Prostate gland (tissue), 2 donors: ENCODE data around the gene SYNPO2.

Experiments
- CTCF ChIP-seq, 4 experiments: fragments of 200-600 bp in 2 of 4; fragments of 450-650 bp in 2 of 4; sonication (generic) in 2 of 4; IDR thresholded peaks; 1 replicate in 3 of 4; 2 replicates in 1 of 4; pipeline ENCODE4 v1.5.1; 2016 to 2019; ENCODE audit warnings: antibody characterized with exemption in 4 of 4, mild to moderate bottlenecking in 2 of 4, moderate library complexity in 2 of 4
- POLR2AphosphoS5 ChIP-seq: sonication (generic); formaldehyde crosslinking; IDR thresholded peaks from one replicate; pipeline ENCODE4 v1.6.1; 2017; ENCODE audit warnings: antibody characterized with exemption

- TF ChIP-seq CTCF (IDR thresholded peaks at IDR 0.05) (no peak), POLR2AphosphoS5 (no peak)
Observed at GRCh38 chr4:119057417-119057816, 168.8 kb downstream of the SYNPO2 start.
